ENCODE data around the gene SEMA6A. TPM values are rescaled to one million over a fixed set of nuclear protein-coding genes. Genes with fewer than 3 reads are reported as not detected.
A peak's percentile ranks its signal among the peaks of the same experiment; 100 is the strongest.

The SEMA6A gene
- polyA plus RNA-seq, 2 of the 4 experiments (the other 2 are of a cell fraction), result 0.01 TPM; not detected in 1

DNA sequence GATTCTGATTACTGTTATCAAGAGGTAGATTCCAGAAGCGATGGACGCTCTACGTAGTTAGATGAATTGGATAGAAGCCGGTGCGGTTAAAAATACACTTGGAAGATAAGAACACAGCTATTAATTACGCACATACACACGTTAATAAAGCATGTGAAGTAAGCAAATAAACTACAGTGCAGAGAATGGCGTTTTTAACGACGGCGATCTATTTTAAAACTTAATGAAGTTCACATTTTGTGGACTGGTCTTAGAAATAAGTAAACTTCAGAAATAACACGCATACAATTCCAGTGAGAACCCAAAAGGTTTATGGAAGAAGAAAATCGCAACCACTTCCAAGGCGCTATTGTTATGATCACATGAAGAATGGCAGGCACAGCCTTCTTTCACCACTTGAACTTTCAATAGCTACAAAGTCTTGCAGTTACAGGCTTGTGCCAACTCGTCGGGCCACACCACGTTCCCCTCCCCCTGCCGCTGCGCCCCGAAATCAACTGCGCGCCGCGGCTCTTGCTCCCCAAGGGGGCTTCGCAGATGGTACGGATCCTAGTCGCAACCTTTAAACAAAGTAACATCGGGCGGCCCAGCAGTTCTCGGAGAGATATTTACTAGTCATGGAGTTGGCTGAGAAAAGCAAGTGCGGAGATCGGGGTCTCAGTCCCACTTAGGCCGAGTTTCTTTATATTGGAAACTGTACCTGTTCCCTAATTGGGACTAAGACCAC, 866 bp upstream of the SEMA6A start:
- 4% methylated on average over 31 of the region's 33 CpGs for WGBS (ENCODE audit: missing lambda C conversion rate)
- FAIRE-seq (no peak), ATAC-seq (no peak), DNase-seq (ENCODE audit: low read depth in 1 of 2, low spot score in 1 of 2) (no peak)
- H3K9me3 ChIP-seq, result 0 out of 3 replicates have a peak, but pooled peaks cover 2% of the 10 kb centered on the region
- peaks cover 40% of the 10 kb centered on the region for H3K4me1 ChIP-seq
- H3K4me3 ChIP-seq, result peak overlapping the region; percentile 52
- peak overlapping the region; percentile 99 for H3K4me2 ChIP-seq
- TF ChIP-seq CBX8 (IDR thresholded peaks at IDR 0.05) (peak; percentile 58; the same call in 1 of the 2 replicates), RFX5 (IDR thresholded peaks at IDR 0.05) (no peak)
- H3K27ac ChIP-seq, result no peak overlapping the region
- CTCF ChIA-PET, result interaction anchor here (0.7 to 2.2 kb wide), 6 partner anchors 15 to 39 kb away, joined by 3 to 8 read pairs (median 4); no protein-coding TSS in a partner anchor
- POLR2A ChIA-PET, result no interaction called here

DNA sequence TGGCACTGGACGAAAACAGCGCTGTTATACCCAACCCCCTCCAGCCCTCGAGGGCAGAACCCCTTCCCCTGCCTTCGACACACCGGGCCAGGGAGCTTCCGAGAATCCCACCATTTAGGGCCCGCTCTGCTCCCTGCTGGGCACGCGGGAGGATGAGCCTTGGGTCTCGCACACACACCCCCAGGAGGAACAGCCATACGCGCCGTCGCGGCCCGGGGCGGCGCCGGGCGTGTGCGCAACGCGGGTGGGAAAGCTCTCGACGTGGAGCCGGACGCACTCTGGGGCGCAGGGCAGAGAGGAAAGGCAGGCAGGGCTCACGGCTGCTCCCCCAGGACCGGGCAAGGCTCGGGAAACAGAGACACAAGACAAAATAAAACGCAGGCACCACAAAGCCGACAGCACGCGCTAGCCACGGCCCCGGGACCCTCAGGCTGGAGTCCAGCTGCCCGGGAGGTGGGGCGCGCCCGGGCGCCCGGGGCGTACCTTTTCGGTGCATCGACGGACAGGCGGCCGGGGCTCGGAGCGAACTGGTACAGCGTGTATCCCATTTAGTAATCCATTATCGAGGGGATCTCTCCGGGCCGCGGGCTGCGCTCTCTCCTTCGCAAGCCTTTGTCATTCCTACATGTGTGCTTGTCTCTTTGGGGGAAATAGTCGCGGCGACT, 789 bp downstream of the SEMA6A start:
- 3% methylated on average over 37 of the region's 61 CpGs for WGBS (ENCODE audit: missing lambda C conversion rate)
- no peak for TF ChIP-seq CEBPB (IDR thresholded peaks at IDR 0.05)
- TF ChIP-seq MAFK (IDR thresholded peaks at IDR 0.05; ENCODE audit: partially characterized antibody), result no peak
- peak; percentile 79 for TF ChIP-seq HDAC2 (IDR thresholded peaks at IDR 0.05)
- TF ChIP-seq, protein P1, sequence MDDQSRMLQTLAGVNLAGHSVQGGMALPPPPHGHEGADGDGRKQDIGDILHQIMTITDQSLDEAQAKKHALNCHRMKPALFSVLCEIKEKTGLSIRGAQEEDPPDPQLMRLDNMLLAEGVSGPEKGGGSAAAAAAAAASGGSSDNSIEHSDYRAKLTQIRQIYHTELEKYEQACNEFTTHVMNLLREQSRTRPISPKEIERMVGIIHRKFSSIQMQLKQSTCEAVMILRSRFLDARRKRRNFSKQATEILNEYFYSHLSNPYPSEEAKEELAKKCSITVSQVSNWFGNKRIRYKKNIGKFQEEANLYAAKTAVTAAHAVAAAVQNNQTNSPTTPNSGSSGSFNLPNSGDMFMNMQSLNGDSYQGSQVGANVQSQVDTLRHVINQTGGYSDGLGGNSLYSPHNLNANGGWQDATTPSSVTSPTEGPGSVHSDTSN (IDR thresholded peaks at IDR 0.05), result no peak
- no peak for TF ChIP-seq HOXA7 (CRISPR knock-in tag; IDR thresholded peaks at IDR 0.05)
- DNase-seq (ENCODE audit: low read depth in 1 of 2, low spot score in 1 of 2) (peak; percentile 7 to 8), ATAC-seq (peak in 1 of 2 experiments; percentile 16; a peak in 3 of 6 replicates), FAIRE-seq (no peak)
- ChIA-PET POLR2A (no interaction called here), CTCF (no interaction called here)
- peak overlapping the region; percentile 52 for H3K4me3 ChIP-seq
- peaks cover 40% of the 10 kb centered on the region for H3K4me1 ChIP-seq
- peak overlapping the region; percentile 99 for H3K4me2 ChIP-seq
- 0 out of 3 replicates have a peak, but pooled peaks cover 2% of the 10 kb centered on the region for H3K9me3 ChIP-seq
- no peak overlapping the region for H3K27ac ChIP-seq

DNA sequence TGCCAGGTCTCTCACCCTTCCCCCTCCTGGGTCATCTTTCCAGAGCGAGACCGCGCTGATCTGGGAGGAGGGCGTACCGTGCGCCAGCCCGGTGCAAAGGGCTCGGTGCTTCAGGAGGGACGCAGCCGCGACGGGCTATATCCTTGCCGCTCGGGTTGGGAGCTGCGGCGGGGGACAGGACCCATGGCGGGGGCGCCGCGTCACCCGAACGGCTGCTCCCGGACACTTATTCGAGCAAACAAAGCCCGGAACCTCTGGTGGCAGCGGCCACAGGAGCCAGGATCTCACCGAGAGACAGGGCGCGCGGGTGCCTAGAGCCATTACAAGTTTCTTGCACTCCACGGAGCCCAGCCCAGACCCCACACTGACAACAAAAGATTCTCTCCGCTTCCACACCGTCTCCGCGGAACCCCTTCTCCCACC, 1.3 kb downstream of the SEMA6A start:
- ChIA-PET CTCF (interaction anchor here (1.5 kb wide), 1 partner anchor 16 kb away, joined by 4 read pairs; no protein-coding TSS in a partner anchor), POLR2A (no interaction called here)
- peak overlapping the region; percentile 99 for H3K4me2 ChIP-seq
- DNase-seq (ENCODE audit: low read depth in 1 of 2, low spot score in 1 of 2), result peak; percentile 7 to 9
- no peak overlapping the region for H3K27ac ChIP-seq
- FAIRE-seq, result no peak
- ATAC-seq, result peak; percentile 1 to 10; a peak in 3 of 6 replicates
- peaks cover 40% of the 10 kb centered on the region for H3K4me1 ChIP-seq
- H3K4me3 ChIP-seq, result peak overlapping the region; percentile 52
- whole genome bisulfite sequencing (ENCODE audit: missing lambda C conversion rate), result 0% methylated on average over 6 of the region's 35 CpGs
- H3K9me3 ChIP-seq, result 0 out of 3 replicates have a peak, but pooled peaks cover 2% of the 10 kb centered on the region
- TF ChIP-seq RARB (CRISPR knock-in tag; IDR thresholded peaks at IDR 0.05) (no peak), MAZ (IDR thresholded peaks at IDR 0.05; ENCODE audit: borderline replicate concordance, low read depth, low read length) (no peak), HEYL (CRISPR knock-in tag; IDR thresholded peaks at IDR 0.05) (no peak), RCOR1 (IDR thresholded peaks at IDR 0.05; ENCODE audit: low read depth, low read length) (no peak), FOXS1 (CRISPR knock-in tag; IDR thresholded peaks at IDR 0.05) (no peak), KDM5A (IDR thresholded peaks at IDR 0.05) (no peak), EHMT2 (IDR thresholded peaks at IDR 0.05; ENCODE audit: low read depth) (no peak), NR3C1 (IDR thresholded peaks at IDR 0.05) (no peak)

DNA sequence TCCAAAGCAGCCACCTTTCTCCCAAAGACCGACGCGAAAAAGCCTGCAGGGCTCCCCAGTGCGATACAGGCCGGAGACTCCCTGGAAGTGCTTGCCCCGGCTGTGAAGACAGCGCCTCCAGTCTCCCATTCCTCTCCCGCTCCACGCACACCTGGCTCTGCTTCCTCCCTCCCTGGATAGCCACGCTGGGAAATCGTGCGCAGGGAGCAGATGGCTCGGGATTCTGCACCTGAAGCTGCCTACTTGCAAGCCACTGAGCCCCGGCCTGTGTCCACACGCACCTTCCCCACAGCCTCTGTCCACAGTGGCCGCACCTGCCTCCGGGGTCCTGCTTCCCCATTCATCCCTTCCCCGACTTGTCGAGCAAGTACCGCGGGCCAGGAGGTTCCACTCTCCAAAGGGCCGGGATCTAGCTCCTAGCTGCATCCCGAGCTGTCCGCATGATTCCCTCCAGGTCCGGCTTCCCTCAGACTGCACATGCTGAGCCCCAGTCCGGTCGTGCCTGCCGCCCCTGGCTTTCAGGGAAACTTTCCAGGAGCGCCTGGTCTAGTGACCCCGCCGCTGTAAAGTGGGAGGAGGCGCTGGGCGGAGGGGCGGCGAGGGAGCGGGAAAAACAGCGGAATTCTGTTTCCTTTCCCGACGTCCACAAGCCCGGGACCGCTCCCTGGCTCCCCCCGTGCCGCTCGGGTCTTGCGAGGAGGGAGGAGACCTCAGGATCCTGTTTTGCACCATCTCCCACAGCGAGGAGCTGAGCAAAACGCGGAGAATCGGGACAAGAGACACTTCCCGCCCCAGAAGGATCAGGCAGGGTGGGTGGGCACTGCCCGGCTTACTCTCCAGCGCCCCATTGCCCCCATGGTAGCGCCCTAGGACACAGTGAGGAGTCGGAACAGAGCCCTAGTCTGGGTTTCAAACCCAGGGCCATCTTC, 2.0 kb downstream of the SEMA6A start:
- H3K4me3 ChIP-seq, result peak overlapping the region; percentile 52
- H3K9me3 ChIP-seq, result 0 out of 3 replicates have a peak, but pooled peaks cover 2% of the 10 kb centered on the region
- ChIA-PET POLR2A (no interaction called here), CTCF (interaction anchor here (1.5 kb wide), 1 partner anchor 15 kb away, joined by 4 read pairs; no protein-coding TSS in a partner anchor)
- 14% methylated on average over 36 of the region's 54 CpGs for WGBS (ENCODE audit: missing lambda C conversion rate)
- ATAC-seq, result peak; percentile 2 to 7; a peak in 4 of 6 replicates
- peak overlapping the region; percentile 99 for H3K4me2 ChIP-seq
- no peak for FAIRE-seq
- H3K4me1 ChIP-seq, result peaks cover 40% of the 10 kb centered on the region
- H3K27ac ChIP-seq, result no peak overlapping the region
- DNase-seq (ENCODE audit: low read depth in 1 of 2, low spot score in 1 of 2), result peak; percentile 5 to 8
- TF ChIP-seq FOXS1 (CRISPR knock-in tag; IDR thresholded peaks at IDR 0.05) (no peak), TP53 (CRISPR knock-in tag; IDR thresholded peaks at IDR 0.05) (no peak), RCOR1 (IDR thresholded peaks at IDR 0.05; ENCODE audit: low read depth, low read length) (no peak), MAZ (IDR thresholded peaks at IDR 0.05; ENCODE audit: borderline replicate concordance, low read depth, low read length) (no peak), ZC3H11A (IDR thresholded peaks at IDR 0.05) (no peak), KDM1A (IDR thresholded peaks at IDR 0.05; ENCODE audit: low read depth) (no peak), MAFK (IDR thresholded peaks at IDR 0.05; ENCODE audit: partially characterized antibody) (no peak), POLR2A (IDR thresholded peaks at IDR 0.05; ENCODE audit: low read length) (no peak), EHMT2 (IDR thresholded peaks at IDR 0.05; ENCODE audit: low read depth) (no peak), ZNF302 (CRISPR knock-in tag; IDR thresholded peaks at IDR 0.05) (no peak), HEYL (CRISPR knock-in tag; IDR thresholded peaks at IDR 0.05) (no peak), POLR2AphosphoS2 (conservative IDR thresholded peaks at IDR 0.05; ENCODE audit: low read length) (no peak)
- TF ChIP-seq, protein P2, sequence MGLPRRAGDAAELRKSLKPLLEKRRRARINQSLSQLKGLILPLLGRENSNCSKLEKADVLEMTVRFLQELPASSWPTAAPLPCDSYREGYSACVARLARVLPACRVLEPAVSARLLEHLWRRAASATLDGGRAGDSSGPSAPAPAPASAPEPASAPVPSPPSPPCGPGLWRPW (IDR thresholded peaks at IDR 0.05), result no peak

Data from A549 (cell line).